SK-N-SH treated with all-trans-retinoic acid at 6 μM for 48 hours (cell line): ENCODE results near the gene PHKG2.

Source experiments
- ARNTL ChIP-seq: fragments of 450-650 bp; formaldehyde crosslinking; IDR thresholded peaks from 2 replicates; pipeline ENCODE4 v1.5.0; 2020; ENCODE audit warnings: low read depth, mild to moderate bottlenecking, moderate library complexity, borderline replicate concordance
- CSDC2 ChIP-seq: fragments of 250-450 bp; sonication (Bioruptor Pico); IDR thresholded peaks from 2 replicates; pipeline ENCODE4 v1.5.0; 2020; ENCODE audit warnings: mild to moderate bottlenecking, moderate library complexity
- ESRRG ChIP-seq: fragments of 250-450 bp; sonication (Bioruptor Pico); IDR thresholded peaks from 2 replicates; pipeline ENCODE4 v1.6.1; 2021; ENCODE audit warnings: mild to moderate bottlenecking
- PATZ1 ChIP-seq: fragments of 250-450 bp; sonication (Bioruptor Pico); IDR thresholded peaks from 2 replicates; pipeline ENCODE4 v1.8.0; 2020; ENCODE audit warnings: mild to moderate bottlenecking, moderate library complexity, borderline replicate concordance
- RARB ChIP-seq: fragments of 250-450 bp; sonication (Bioruptor Pico); IDR thresholded peaks from 2 replicates; pipeline ENCODE4 v1.8.0; 2021; ENCODE audit warnings: mild to moderate bottlenecking, moderate library complexity
- SNAI2 ChIP-seq: fragments of 250-450 bp; sonication (Bioruptor Pico); IDR thresholded peaks from 2 replicates; pipeline ENCODE4 v1.5.0; 2020; ENCODE audit warnings: mild to moderate bottlenecking, moderate library complexity
- TCF4 ChIP-seq: fragments of 250-450 bp; sonication (Bioruptor Pico); IDR thresholded peaks from 2 replicates; pipeline ENCODE4 v1.8.0; 2021; ENCODE audit warnings: mild to moderate bottlenecking, moderate library complexity, borderline replicate concordance
- ZFP3 ChIP-seq: fragments of 250-450 bp; sonication (Bioruptor Pico); IDR thresholded peaks from 2 replicates; pipeline ENCODE4 v1.5.0; 2020; ENCODE audit warnings: mild to moderate bottlenecking, moderate library complexity
- ZFP30 ChIP-seq: fragments of 450-650 bp; formaldehyde crosslinking; IDR thresholded peaks from 2 replicates; pipeline ENCODE4 v1.5.0; 2022; ENCODE audit warnings: mild to moderate bottlenecking, moderate library complexity

DNA sequence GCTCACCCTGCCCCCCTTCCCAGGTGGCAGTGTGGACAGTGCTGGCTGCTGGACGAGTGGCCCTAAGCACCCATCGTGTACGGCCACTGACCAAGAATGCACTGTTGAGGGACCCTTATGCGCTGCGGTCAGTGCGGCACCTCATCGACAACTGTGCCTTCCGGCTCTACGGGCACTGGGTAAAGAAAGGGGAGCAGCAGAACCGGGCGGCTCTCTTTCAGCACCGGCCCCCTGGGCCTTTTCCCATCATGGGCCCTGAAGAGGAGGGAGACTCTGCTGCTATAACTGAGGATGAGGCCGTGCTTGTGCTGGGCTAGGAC lies 8.5 kb downstream of the PHKG2 start:
- TF ChIP-seq PATZ1 (CRISPR knock-in tag): no peak
- no peak for TF ChIP-seq ZFP30 (CRISPR knock-in tag)
- TF ChIP-seq ZFP3 (CRISPR knock-in tag): no peak
- TF ChIP-seq ESRRG (CRISPR knock-in tag): no peak
- TF ChIP-seq SNAI2 (CRISPR knock-in tag): no peak
- no peak for TF ChIP-seq CSDC2
- TF ChIP-seq RARB: no peak
- no peak for TF ChIP-seq TCF4
- no peak for TF ChIP-seq ARNTL (CRISPR knock-in tag)
